ENCODE data around the gene PM20D2.

DNA sequence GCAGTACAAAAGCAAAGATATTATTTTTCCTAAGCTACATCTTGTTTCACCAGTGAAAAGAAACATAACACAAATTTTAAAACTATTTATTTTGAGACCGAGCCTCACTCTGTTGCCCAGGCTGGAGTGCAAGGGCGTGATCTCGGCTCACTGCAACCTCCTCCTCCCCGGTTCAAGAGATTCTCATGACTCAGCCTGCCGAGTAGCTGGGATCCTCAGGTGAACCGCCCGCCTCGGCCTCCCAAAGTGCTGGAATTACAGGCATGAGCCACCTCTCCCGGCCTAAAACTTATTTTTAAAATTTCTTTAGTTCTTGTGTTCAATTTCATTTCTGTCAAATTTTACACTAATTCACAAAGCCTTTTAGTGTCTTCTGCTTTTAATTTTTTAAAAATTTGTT, 33.9 kb upstream of the PM20D2 start:
- TF ChIP-seq, protein P1, sequence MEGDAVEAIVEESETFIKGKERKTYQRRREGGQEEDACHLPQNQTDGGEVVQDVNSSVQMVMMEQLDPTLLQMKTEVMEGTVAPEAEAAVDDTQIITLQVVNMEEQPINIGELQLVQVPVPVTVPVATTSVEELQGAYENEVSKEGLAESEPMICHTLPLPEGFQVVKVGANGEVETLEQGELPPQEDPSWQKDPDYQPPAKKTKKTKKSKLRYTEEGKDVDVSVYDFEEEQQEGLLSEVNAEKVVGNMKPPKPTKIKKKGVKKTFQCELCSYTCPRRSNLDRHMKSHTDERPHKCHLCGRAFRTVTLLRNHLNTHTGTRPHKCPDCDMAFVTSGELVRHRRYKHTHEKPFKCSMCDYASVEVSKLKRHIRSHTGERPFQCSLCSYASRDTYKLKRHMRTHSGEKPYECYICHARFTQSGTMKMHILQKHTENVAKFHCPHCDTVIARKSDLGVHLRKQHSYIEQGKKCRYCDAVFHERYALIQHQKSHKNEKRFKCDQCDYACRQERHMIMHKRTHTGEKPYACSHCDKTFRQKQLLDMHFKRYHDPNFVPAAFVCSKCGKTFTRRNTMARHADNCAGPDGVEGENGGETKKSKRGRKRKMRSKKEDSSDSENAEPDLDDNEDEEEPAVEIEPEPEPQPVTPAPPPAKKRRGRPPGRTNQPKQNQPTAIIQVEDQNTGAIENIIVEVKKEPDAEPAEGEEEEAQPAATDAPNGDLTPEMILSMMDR (conservative IDR thresholded peaks at IDR 0.05; ENCODE audit: low read depth, low read length): no peak
- TF ChIP-seq EZH2 (IDR thresholded peaks at IDR 0.05; ENCODE audit: borderline replicate concordance, low read depth, low read length, poor library complexity, severe bottlenecking): no peak
